ENCODE results near the gene ZBTB16. TPM values are rescaled to one million over a fixed set of nuclear protein-coding genes. Genes with fewer than 3 reads are reported as not detected.

Gene ZBTB16
- polyA plus RNA-seq, 1 donor from 2014 or later: 0.45 TPM

DNA sequence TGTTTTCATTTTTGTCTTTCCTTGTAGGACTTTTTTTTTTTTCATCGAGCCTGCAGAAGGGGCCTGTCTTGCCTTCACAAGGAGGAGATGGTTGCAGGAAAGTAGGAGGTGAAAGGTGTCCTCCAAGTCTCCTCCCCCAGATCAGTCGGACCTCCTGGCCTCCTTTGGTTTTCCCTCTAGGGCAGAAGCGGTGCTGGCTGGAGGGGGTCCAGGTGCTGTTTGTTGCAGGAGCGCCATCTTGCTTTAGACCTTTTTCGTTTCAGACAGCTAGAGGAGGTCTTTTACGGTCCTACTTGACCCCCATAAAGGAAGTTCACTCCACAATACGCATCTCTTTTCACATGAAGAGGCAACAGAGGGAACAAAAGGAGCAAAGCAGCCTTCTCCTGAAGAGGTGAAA lies 66.0 kb downstream of the ZBTB16 start:
- no peaks in the 10 kb centered on the region for H4K20me1 ChIP-seq (ENCODE audit: insufficient read depth)
- no peaks in the 10 kb centered on the region for H3F3A ChIP-seq (ENCODE audit: insufficient read depth, low read length, poor library complexity, severe bottlenecking)
- H3K9me3 ChIP-seq (ENCODE audit: low read length): no peaks in the 10 kb centered on the region
- H3K9me2 ChIP-seq (ENCODE audit: insufficient read depth, low read length): no peaks in the 10 kb centered on the region
- H2AFZ ChIP-seq (ENCODE audit: low read depth, low read length): no peak overlapping the region
- H3K27ac ChIP-seq (ENCODE audit: low read length): no peak overlapping the region
- H3K4me3 ChIP-seq (ENCODE audit: low read length): no peak overlapping the region
- H3K27me3 ChIP-seq (ENCODE audit: insufficient read depth, low read depth, low read length): no peaks in the 10 kb centered on the region
- TF ChIP-seq EP300 (conservative IDR thresholded peaks at IDR 0.05; ENCODE audit: poor library complexity, severe bottlenecking) (no peak), MXI1 (conservative IDR thresholded peaks at IDR 0.05; ENCODE audit: poor library complexity, severe bottlenecking) (no peak), SMC3 (conservative IDR thresholded peaks at IDR 0.05; ENCODE audit: poor library complexity) (no peak), EZH2 (IDR thresholded peaks at IDR 0.05; ENCODE audit: borderline replicate concordance, insufficient read depth, low read length, poor library complexity, severe bottlenecking) (no peak), TAF1 (IDR thresholded peaks at IDR 0.05; ENCODE audit: low read depth) (no peak), POLR2AphosphoS5 (IDR thresholded peaks at IDR 0.05) (no peak), RAD21 (conservative IDR thresholded peaks at IDR 0.05) (no peak)
- TF ChIP-seq, protein P1, sequence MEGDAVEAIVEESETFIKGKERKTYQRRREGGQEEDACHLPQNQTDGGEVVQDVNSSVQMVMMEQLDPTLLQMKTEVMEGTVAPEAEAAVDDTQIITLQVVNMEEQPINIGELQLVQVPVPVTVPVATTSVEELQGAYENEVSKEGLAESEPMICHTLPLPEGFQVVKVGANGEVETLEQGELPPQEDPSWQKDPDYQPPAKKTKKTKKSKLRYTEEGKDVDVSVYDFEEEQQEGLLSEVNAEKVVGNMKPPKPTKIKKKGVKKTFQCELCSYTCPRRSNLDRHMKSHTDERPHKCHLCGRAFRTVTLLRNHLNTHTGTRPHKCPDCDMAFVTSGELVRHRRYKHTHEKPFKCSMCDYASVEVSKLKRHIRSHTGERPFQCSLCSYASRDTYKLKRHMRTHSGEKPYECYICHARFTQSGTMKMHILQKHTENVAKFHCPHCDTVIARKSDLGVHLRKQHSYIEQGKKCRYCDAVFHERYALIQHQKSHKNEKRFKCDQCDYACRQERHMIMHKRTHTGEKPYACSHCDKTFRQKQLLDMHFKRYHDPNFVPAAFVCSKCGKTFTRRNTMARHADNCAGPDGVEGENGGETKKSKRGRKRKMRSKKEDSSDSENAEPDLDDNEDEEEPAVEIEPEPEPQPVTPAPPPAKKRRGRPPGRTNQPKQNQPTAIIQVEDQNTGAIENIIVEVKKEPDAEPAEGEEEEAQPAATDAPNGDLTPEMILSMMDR (IDR thresholded peaks at IDR 0.05; ENCODE audit: poor library complexity, severe bottlenecking): no peak
- TF ChIP-seq, protein P2, sequence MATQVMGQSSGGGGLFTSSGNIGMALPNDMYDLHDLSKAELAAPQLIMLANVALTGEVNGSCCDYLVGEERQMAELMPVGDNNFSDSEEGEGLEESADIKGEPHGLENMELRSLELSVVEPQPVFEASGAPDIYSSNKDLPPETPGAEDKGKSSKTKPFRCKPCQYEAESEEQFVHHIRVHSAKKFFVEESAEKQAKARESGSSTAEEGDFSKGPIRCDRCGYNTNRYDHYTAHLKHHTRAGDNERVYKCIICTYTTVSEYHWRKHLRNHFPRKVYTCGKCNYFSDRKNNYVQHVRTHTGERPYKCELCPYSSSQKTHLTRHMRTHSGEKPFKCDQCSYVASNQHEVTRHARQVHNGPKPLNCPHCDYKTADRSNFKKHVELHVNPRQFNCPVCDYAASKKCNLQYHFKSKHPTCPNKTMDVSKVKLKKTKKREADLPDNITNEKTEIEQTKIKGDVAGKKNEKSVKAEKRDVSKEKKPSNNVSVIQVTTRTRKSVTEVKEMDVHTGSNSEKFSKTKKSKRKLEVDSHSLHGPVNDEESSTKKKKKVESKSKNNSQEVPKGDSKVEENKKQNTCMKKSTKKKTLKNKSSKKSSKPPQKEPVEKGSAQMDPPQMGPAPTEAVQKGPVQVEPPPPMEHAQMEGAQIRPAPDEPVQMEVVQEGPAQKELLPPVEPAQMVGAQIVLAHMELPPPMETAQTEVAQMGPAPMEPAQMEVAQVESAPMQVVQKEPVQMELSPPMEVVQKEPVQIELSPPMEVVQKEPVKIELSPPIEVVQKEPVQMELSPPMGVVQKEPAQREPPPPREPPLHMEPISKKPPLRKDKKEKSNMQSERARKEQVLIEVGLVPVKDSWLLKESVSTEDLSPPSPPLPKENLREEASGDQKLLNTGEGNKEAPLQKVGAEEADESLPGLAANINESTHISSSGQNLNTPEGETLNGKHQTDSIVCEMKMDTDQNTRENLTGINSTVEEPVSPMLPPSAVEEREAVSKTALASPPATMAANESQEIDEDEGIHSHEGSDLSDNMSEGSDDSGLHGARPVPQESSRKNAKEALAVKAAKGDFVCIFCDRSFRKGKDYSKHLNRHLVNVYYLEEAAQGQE (IDR thresholded peaks at IDR 0.05; ENCODE audit: borderline replicate concordance): no peak
- no peak overlapping the region for H3K4me2 ChIP-seq (ENCODE audit: low read length)
- peaks cover 7% of the 10 kb centered on the region for H3K79me2 ChIP-seq (replicated peaks; ENCODE audit: insufficient read depth, low read length)
- no peak overlapping the region for H3K9ac ChIP-seq (ENCODE audit: low read length)
- no peaks in the 10 kb centered on the region for H3K36me3 ChIP-seq (ENCODE audit: insufficient read depth, low read length)

DNA sequence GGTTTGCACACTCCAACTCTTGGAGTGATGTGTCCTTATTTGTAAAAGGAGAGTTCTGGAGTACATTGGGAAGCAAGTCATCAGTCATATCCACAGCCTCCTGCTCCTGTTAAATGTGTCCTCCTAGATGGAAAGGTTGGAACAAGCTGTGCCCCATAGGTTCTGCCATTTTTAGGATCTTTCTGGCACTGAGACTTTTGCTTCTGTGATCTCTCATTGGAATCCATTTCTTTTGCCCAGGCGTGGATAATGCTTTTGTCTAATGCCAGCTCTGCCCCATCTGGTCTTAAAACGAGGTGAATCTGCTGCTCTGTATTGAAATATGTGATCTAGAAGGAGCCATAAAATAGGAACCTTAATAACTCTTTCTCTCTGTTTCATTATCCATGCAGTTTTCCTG lies 66.4 kb downstream of the ZBTB16 start:
- H3K27me3 ChIP-seq (ENCODE audit: insufficient read depth, low read depth, low read length): no peaks in the 10 kb centered on the region
- H3K9me3 ChIP-seq (ENCODE audit: low read length): no peaks in the 10 kb centered on the region
- no peak overlapping the region for H3K4me3 ChIP-seq (ENCODE audit: low read length)
- no peaks in the 10 kb centered on the region for H3K9me2 ChIP-seq (ENCODE audit: insufficient read depth, low read length)
- TF ChIP-seq TAF1 (IDR thresholded peaks at IDR 0.05; ENCODE audit: low read depth) (no peak), SMC3 (conservative IDR thresholded peaks at IDR 0.05; ENCODE audit: poor library complexity) (no peak), RAD21 (conservative IDR thresholded peaks at IDR 0.05) (no peak), POLR2AphosphoS5 (IDR thresholded peaks at IDR 0.05) (no peak), EZH2 (IDR thresholded peaks at IDR 0.05; ENCODE audit: borderline replicate concordance, insufficient read depth, low read length, poor library complexity, severe bottlenecking) (no peak)
- TF ChIP-seq, protein P1 (IDR thresholded peaks at IDR 0.05; ENCODE audit: poor library complexity, severe bottlenecking): no peak
- TF ChIP-seq, protein P2 (IDR thresholded peaks at IDR 0.05; ENCODE audit: borderline replicate concordance): no peak
- H3K9ac ChIP-seq (ENCODE audit: low read length): no peak overlapping the region
- no peaks in the 10 kb centered on the region for H3K36me3 ChIP-seq (ENCODE audit: insufficient read depth, low read length)
- H3K27ac ChIP-seq (ENCODE audit: low read length): no peak overlapping the region
- H2AFZ ChIP-seq (ENCODE audit: low read depth, low read length): no peak overlapping the region
- H3K79me2 ChIP-seq (replicated peaks; ENCODE audit: insufficient read depth, low read length): peaks cover 7% of the 10 kb centered on the region
- H3K4me2 ChIP-seq (ENCODE audit: low read length): no peak overlapping the region
- no peaks in the 10 kb centered on the region for H3F3A ChIP-seq (ENCODE audit: insufficient read depth, low read length, poor library complexity, severe bottlenecking)
- no peaks in the 10 kb centered on the region for H4K20me1 ChIP-seq (ENCODE audit: insufficient read depth)
